ENCODE measurements around the gene RPL5. TPM values are rescaled to one million over a fixed set of nuclear protein-coding genes. Genes with fewer than 3 reads are reported as not detected.

The RPL5 gene
- total and polyA plus RNA-seq, 2 donors (not counting 1 experiment from before 2014, with no cell fraction given): 1,104 to 1,477 TPM

DNA sequence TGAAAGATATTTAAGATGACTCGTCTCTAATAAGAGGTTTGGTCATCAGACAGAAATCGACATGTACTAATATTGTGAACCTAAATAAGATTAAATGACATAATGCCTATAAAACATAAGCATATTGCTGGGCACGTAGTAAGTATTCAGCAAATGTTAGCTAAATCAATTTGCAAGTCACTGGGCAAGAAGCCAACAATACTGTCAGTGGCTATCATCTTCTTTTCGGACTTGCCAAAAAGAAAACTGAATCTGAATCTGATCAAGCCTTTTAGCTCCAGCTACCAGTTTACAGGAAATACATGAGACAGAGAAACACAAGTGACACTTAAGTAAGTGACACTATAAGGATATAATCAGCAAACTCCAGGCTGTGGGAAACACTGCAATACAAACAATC is 46.0 kb downstream of the RPL5 start:
- DNase-seq: no peak
- H3K27me3 Mint-ChIP-seq: no peaks in the 10 kb centered on the region
- peak overlapping the region; percentile 20 for H3K4me2 ChIP-seq (replicated peaks; ENCODE audit: low read depth, low read length, poor library complexity, severe bottlenecking)
- peaks cover 1 to 21% of the 10 kb centered on the region in 2 experiments for H3K36me3 ChIP-seq (replicated peaks in 1 of 2; ENCODE audit: control extremely low read depth in 1 of 2, control insufficient read depth in 1 of 2, extremely low read depth in 1 of 2, insufficient read depth in 2 of 2, low read length in 1 of 2)
- H3K4me1 Mint-ChIP-seq: peaks cover 31% of the 10 kb centered on the region
- peaks cover 0 to 2% (median 1%) of the 10 kb centered on the region in 3 donors for H3K9me3 ChIP-seq (ENCODE audit: control extremely low read depth in 1 of 3, control insufficient read depth in 2 of 3, insufficient read depth in 1 of 3, low read length in 2 of 3)
- no peak overlapping the region for H3K4me3 ChIP-seq (ENCODE audit: control extremely low read depth in 1 of 5, extremely low read depth in 1 of 5, insufficient read depth in 1 of 5, low read depth in 2 of 5, low read length in 4 of 5)
- TF ChIP-seq EZH2 (IDR thresholded peaks at IDR 0.05; ENCODE audit: borderline replicate concordance, insufficient read depth, low read depth, low read length, poor library complexity, severe bottlenecking): no peak
- TF ChIP-seq, protein P1, sequence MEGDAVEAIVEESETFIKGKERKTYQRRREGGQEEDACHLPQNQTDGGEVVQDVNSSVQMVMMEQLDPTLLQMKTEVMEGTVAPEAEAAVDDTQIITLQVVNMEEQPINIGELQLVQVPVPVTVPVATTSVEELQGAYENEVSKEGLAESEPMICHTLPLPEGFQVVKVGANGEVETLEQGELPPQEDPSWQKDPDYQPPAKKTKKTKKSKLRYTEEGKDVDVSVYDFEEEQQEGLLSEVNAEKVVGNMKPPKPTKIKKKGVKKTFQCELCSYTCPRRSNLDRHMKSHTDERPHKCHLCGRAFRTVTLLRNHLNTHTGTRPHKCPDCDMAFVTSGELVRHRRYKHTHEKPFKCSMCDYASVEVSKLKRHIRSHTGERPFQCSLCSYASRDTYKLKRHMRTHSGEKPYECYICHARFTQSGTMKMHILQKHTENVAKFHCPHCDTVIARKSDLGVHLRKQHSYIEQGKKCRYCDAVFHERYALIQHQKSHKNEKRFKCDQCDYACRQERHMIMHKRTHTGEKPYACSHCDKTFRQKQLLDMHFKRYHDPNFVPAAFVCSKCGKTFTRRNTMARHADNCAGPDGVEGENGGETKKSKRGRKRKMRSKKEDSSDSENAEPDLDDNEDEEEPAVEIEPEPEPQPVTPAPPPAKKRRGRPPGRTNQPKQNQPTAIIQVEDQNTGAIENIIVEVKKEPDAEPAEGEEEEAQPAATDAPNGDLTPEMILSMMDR (IDR thresholded peaks at IDR 0.05): no peak
- ChIA-PET POLR2A (no interaction called here), CTCF (interaction anchor here (1.3 to 2.0 kb wide), 5 partner anchors 18 to 184 kb away, joined by 3 to 12 read pairs (median 5); no protein-coding TSS in a partner anchor)
- H3K9me3 Mint-ChIP-seq (ENCODE audit: insufficient read depth): no peaks in the 10 kb centered on the region
- peaks cover 72% of the 10 kb centered on the region for H3K79me2 ChIP-seq (ENCODE audit: control insufficient read depth, insufficient read depth, low read length)
- intact Hi-C loops (cut with micrococcal nuclease): no loop called here
- no peak overlapping the region for H3K27ac Mint-ChIP-seq
- no peak overlapping the region for H3K4me3 Mint-ChIP-seq
- no peak for ATAC-seq (ENCODE audit: low read depth)
- H2AFZ ChIP-seq (ENCODE audit: insufficient read depth, low read depth, low read length, poor library complexity, severe bottlenecking): no peak overlapping the region
- WGBS (ENCODE audit: insufficient coverage): no CpG with 5 or more reads among the region's 4 CpGs
- peaks cover 12 to 19% of the 10 kb centered on the region in 2 donors for H3K4me1 ChIP-seq (ENCODE audit: control insufficient read depth in 2 of 2, insufficient read depth in 2 of 2, low read length in 2 of 2)
- H4K20me1 ChIP-seq (ENCODE audit: control insufficient read depth, insufficient read depth, low read length, poor library complexity, severe bottlenecking): peaks cover 41% of the 10 kb centered on the region
- peak overlapping the region; percentile 3 for H3K9ac ChIP-seq (ENCODE audit: low read length)
- no peaks in the 10 kb centered on the region for H3K27me3 ChIP-seq (replicated peaks in 1 of 4; ENCODE audit: control extremely low read depth in 1 of 4, control insufficient read depth in 3 of 4, insufficient read depth in 4 of 4, low read length in 3 of 4)
- H3K27ac ChIP-seq (ENCODE audit: low read length in 2 of 2): no peak overlapping the region

DNA sequence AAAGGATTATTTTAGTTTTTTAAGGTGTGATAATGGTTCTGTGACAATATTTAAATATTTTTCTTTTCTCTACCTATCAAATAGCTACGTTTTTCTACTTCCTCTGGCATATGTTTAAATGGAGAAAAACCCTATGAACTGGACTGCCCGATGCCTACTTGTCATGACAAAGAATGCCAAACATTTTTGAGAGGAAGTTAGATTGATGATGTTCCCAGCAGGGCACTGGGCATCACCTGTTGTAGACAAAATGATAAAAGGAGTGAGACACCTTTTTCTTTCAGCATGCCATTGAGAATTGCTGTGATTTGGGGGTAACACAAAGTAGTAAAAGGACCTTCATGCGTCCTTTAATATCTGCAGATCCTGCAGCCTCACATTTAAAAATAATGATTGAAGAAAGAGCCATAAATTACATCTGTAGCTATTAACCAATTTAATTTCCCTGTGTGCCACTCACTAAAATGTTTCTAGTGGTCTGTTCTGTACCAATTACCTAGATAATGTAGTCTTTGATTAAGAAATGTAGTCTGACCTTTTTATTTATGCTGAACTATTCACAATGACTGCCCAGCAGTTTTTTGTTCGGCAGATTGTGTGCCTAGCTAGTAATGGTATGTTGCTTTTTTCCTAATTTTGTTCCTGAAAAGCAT is 47.6 kb downstream of the RPL5 start:
- H3K79me2 ChIP-seq (ENCODE audit: control insufficient read depth, insufficient read depth, low read length): peaks cover 72% of the 10 kb centered on the region
- ATAC-seq (ENCODE audit: low read depth): no peak
- no peaks in the 10 kb centered on the region for H3K9me3 Mint-ChIP-seq (ENCODE audit: insufficient read depth)

More for the DNA sequence above, 47.6 kb downstream of the RPL5 start:
- Histone ChIP-seq H2AFZ (ENCODE audit: insufficient read depth, low read depth, low read length, poor library complexity, severe bottlenecking) (no peak overlapping the region), H3K4me2 (replicated peaks; ENCODE audit: low read depth, low read length, poor library complexity, severe bottlenecking) (no peak overlapping the region), H3K9me3 (ENCODE audit: control extremely low read depth in 1 of 3, control insufficient read depth in 2 of 3, insufficient read depth in 1 of 3, low read length in 2 of 3) (peaks cover 0 to 1% (median 0%) of the 10 kb centered on the region in 3 donors), H4K20me1 (ENCODE audit: control insufficient read depth, insufficient read depth, low read length, poor library complexity, severe bottlenecking) (peaks cover 52% of the 10 kb centered on the region), H3K4me3 (ENCODE audit: control extremely low read depth in 1 of 5, extremely low read depth in 1 of 5, insufficient read depth in 1 of 5, low read depth in 2 of 5, low read length in 4 of 5) (no peak overlapping the region), H3K27me3 (replicated peaks in 1 of 4; ENCODE audit: control extremely low read depth in 1 of 4, control insufficient read depth in 3 of 4, insufficient read depth in 4 of 4, low read length in 3 of 4) (no peaks in the 10 kb centered on the region), H3K9ac (ENCODE audit: low read length) (no peak overlapping the region), H3K36me3 (replicated peaks in 1 of 2; ENCODE audit: control extremely low read depth in 1 of 2, control insufficient read depth in 1 of 2, extremely low read depth in 1 of 2, insufficient read depth in 2 of 2, low read length in 1 of 2) (peaks cover 1 to 7% of the 10 kb centered on the region in 2 experiments), H3K27ac (ENCODE audit: low read length in 2 of 2) (peak overlapping the region in 1 of 2 donors; percentile 2), H3K4me1 (ENCODE audit: control insufficient read depth in 2 of 2, insufficient read depth in 2 of 2, low read length in 2 of 2) (peaks cover 26 to 32% of the 10 kb centered on the region in 2 donors)
- Mint-ChIP-seq H3K27me3 (no peaks in the 10 kb centered on the region), H3K4me3 (no peak overlapping the region), H3K4me1 (peaks cover 45% of the 10 kb centered on the region), H3K27ac (no peak overlapping the region)
- no CpG with 5 or more reads among the region's 4 CpGs for WGBS (ENCODE audit: insufficient coverage)
- ChIA-PET POLR2A (no interaction called here), CTCF (interaction anchor here (0.6 to 1.3 kb wide), 4 partner anchors 20 to 115 kb away, joined by 3 to 6 read pairs (median 3); no protein-coding TSS in a partner anchor)
- intact Hi-C loops (cut with micrococcal nuclease): no loop called here
- no peak for DNase-seq
- TF ChIP-seq, protein P1 (IDR thresholded peaks at IDR 0.05): no peak
- no peak for TF ChIP-seq EZH2 (IDR thresholded peaks at IDR 0.05; ENCODE audit: borderline replicate concordance, insufficient read depth, low read depth, low read length, poor library complexity, severe bottlenecking)
